Activated CD8-positive, alpha-beta T cell treated with anti-CD3 and anti-CD28 coated beads, Interleukin-2, amount 10 ng/mL, durations not matched to agents 7 days and 5 days (primary cell): ENCODE data around the gene RABEP2. TPM values are rescaled to one million over a fixed set of nuclear protein-coding genes. Genes with fewer than 3 reads are reported as not detected.
A peak's percentile ranks its signal among the peaks of the same experiment; 100 is the strongest.

ENCODE experiments used
- ATAC-seq: fragments of 150-1000 bp; cut with Tn5 transposase; one replicate; pipeline ENCODE4 v1.10.0; 2021; ENCODE audit warnings: moderate library complexity
- CTCF ChIA-PET: fragments of 350-600 bp; sonication (Branson Sonifier 250); formaldehyde crosslinking; loops from one replicate; lab custom pipeline; 2021; ENCODE audit warnings: antibody characterized with exemption; lab: Charles Lee
- POLR2A ChIA-PET: fragments of 350-600 bp; sonication (Branson Sonifier 250); formaldehyde crosslinking; loops from one replicate; lab custom pipeline; 2021; ENCODE audit warnings: antibody characterized with exemption; lab: Charles Lee
- DNase-seq: peaks from one replicate; pipeline ENCODE4 v3.0.0-alpha.2; 2020
- H3K27ac Mint-ChIP-seq: one replicate; pipeline ENCODE4 v1.8.0; 2021; ENCODE audit warnings: mild to moderate bottlenecking, mixed read lengths
- H3K27me3 Mint-ChIP-seq: one replicate; pipeline ENCODE4 v1.8.0; 2021; ENCODE audit warnings: low read depth, mixed read lengths
- H3K36me3 Mint-ChIP-seq: one replicate; pipeline ENCODE4 v1.8.0; 2021; ENCODE audit warnings: low read depth, mixed read lengths
- H3K4me1 Mint-ChIP-seq: one replicate; pipeline ENCODE4 v1.8.0; 2021; ENCODE audit warnings: low read depth, mixed read lengths
- H3K4me3 Mint-ChIP-seq: one replicate; pipeline ENCODE4 v1.8.0; 2021; ENCODE audit warnings: mild to moderate bottlenecking, mixed read lengths
- H3K9me3 Mint-ChIP-seq: one replicate; pipeline ENCODE4 v1.8.0; 2022; ENCODE audit warnings: mixed read lengths; ENCODE audit not compliant: insufficient read depth
- total RNA-seq, 2 experiments: library from RNA; stranded (reverse); gene quantifications; one replicate each; pipeline ENCODE4 v1.2.3, GENCODE V29; 2021

The RABEP2 gene
- total RNA-seq, 2 experiments from 2014 or later = 22.5 to 23.2 TPM

- DNase-seq (no peak), ATAC-seq (no peak)
- peaks cover 38% of the 10 kb centered on the region for H3K4me1 Mint-ChIP-seq
- no peaks in the 10 kb centered on the region for H3K9me3 Mint-ChIP-seq
- H3K36me3 Mint-ChIP-seq = peaks cover 10% of the 10 kb centered on the region
- peaks cover 6% of the 10 kb centered on the region for H3K27me3 Mint-ChIP-seq
- CTCF ChIA-PET = interaction anchor here (1.1 to 3.9 kb wide), 2 partner anchors 46 to 67 kb away, joined by 3 to 28 read pairs; no protein-coding TSS in a partner anchor
- H3K27ac Mint-ChIP-seq = peak within 1 kb of the TSS; percentile 83
- peak within 1 kb of the TSS; percentile 93 for H3K4me3 Mint-ChIP-seq
- POLR2A ChIA-PET = interaction anchor here (0.7 to 3.4 kb wide), 3 partner anchors 8 to 22 kb away, joined by 3 to 26 read pairs (median 4); partner anchors contain the start of gene SH2B1
These were observed 46.7 kb downstream of the RABEP2 start, which contains the start of gene ATP2A1 for GRCh38 chr16:28878083-28878926. ATP2A1 (plus strand) TSS chr16:28878488; CDS start chr16:28878672, 184 bp downstream.

- DNase-seq = no peak
- Mint-ChIP-seq H3K4me1 (peaks cover 38% of the 10 kb centered on the region), H3K27me3 (peaks cover 6% of the 10 kb centered on the region), H3K4me3 (peak overlapping the region; percentile 34), H3K27ac (no peak overlapping the region), H3K9me3 (no peaks in the 10 kb centered on the region), H3K36me3 (peaks cover 12% of the 10 kb centered on the region)
- ChIA-PET CTCF (interaction anchor here (3.9 kb wide), 1 partner anchor 67 kb away, joined by 28 read pairs; no protein-coding TSS in a partner anchor), POLR2A (no interaction called here)
- ATAC-seq = no peak
These were observed 47.4 kb downstream of the RABEP2 start for GRCh38 chr16:28877655-28878000.

- no peak overlapping the region for H3K27ac Mint-ChIP-seq
- no peaks in the 10 kb centered on the region for H3K9me3 Mint-ChIP-seq
- peaks cover 38% of the 10 kb centered on the region for H3K4me1 Mint-ChIP-seq
- POLR2A ChIA-PET = no interaction called here
- CTCF ChIA-PET = no interaction called here
- peak; percentile 36 for DNase-seq
- peaks cover 6% of the 10 kb centered on the region for H3K27me3 Mint-ChIP-seq
- peaks cover 12% of the 10 kb centered on the region for H3K36me3 Mint-ChIP-seq
- no peak for ATAC-seq
- no peak overlapping the region for H3K4me3 Mint-ChIP-seq
These were observed 47.9 kb downstream of the RABEP2 start for GRCh38 chr16:28876973-28877654.

GRCh38 chr16:28876019-28876659, 48.9 kb downstream of the RABEP2 start:
- POLR2A ChIA-PET = interaction anchor here (0.9 kb wide), 1 partner anchor 69 kb away, joined by 3 read pairs; no protein-coding TSS in a partner anchor

GRCh38 chr16:28875134-28876018, 49.7 kb downstream of the RABEP2 start:
- CTCF ChIA-PET = interaction anchor here (1.0 to 3.7 kb wide), 2 partner anchors 11 to 70 kb away, joined by 3 to 45 read pairs; no protein-coding TSS in a partner anchor
- ATAC-seq = no peak
- Mint-ChIP-seq H3K4me3 (no peak overlapping the region), H3K36me3 (peaks cover 13% of the 10 kb centered on the region), H3K27ac (no peak overlapping the region), H3K9me3 (no peaks in the 10 kb centered on the region), H3K27me3 (no peaks in the 10 kb centered on the region), H3K4me1 (peaks cover 28% of the 10 kb centered on the region)
- no peak for DNase-seq
- POLR2A ChIA-PET = interaction anchor here (0.9 kb wide), 1 partner anchor 70 kb away, joined by 3 read pairs; no protein-coding TSS in a partner anchor

More at GRCh38 chr16:28876019-28876659, 48.9 kb downstream of the RABEP2 start:
- CTCF ChIA-PET = interaction anchor here (1.0 to 3.7 kb wide), 2 partner anchors 10 to 69 kb away, joined by 3 to 45 read pairs; no protein-coding TSS in a partner anchor
- Mint-ChIP-seq H3K9me3 (no peaks in the 10 kb centered on the region), H3K4me3 (no peak overlapping the region), H3K4me1 (peaks cover 36% of the 10 kb centered on the region), H3K27ac (no peak overlapping the region), H3K36me3 (peaks cover 12% of the 10 kb centered on the region), H3K27me3 (peaks cover 4% of the 10 kb centered on the region)
- DNase-seq = no peak
- no peak for ATAC-seq

GRCh38 chr16:28874406-28874805, 50.6 kb downstream of the RABEP2 start:
- H3K27ac Mint-ChIP-seq = no peak overlapping the region
- CTCF ChIA-PET = interaction anchor here (0.8 to 3.7 kb wide), 6 partner anchors 16 to 71 kb away, joined by 3 to 45 read pairs (median 3); no protein-coding TSS in a partner anchor
- H3K9me3 Mint-ChIP-seq = no peaks in the 10 kb centered on the region

GRCh38 chr16:28873543-28874201, 51.4 kb downstream of the RABEP2 start:
- POLR2A ChIA-PET = interaction anchor here (1.6 kb wide), 1 partner anchor 10 kb away, joined by 6 read pairs; the partner anchor contains the start of gene SH2B1
- H3K36me3 Mint-ChIP-seq = peaks cover 28% of the 10 kb centered on the region

More at GRCh38 chr16:28874406-28874805, 50.6 kb downstream of the RABEP2 start:
- ATAC-seq = no peak
- H3K27me3 Mint-ChIP-seq = no peaks in the 10 kb centered on the region
- H3K4me1 Mint-ChIP-seq = peaks cover 25% of the 10 kb centered on the region
- POLR2A ChIA-PET = interaction anchor here (1.6 kb wide), 1 partner anchor 11 kb away, joined by 6 read pairs; the partner anchor contains the start of gene SH2B1
- H3K36me3 Mint-ChIP-seq = peaks cover 21% of the 10 kb centered on the region
- no peak for DNase-seq
- H3K4me3 Mint-ChIP-seq = no peak overlapping the region

DNA sequence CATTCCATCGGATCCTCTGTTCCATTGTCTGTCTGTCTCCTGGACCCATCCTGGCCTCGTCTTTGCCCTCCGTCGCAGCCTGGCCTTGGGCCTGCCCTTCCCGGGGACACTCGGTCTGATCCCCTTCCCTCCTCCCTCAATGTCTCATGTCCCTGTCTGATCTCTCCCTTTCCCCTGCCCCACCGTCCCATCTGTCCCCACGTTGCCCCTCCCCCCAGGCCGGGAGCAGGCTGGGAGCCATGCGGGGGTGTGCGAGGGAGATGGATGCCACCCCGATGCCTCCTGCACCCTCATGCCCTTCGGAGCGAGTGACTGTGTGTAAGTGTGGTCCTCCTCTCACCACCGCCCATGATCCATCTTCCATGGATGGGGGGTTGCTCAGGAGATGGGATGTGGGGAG, 52.1 kb downstream of the RABEP2 start:
- H3K36me3 Mint-ChIP-seq = peaks cover 29% of the 10 kb centered on the region
- H3K27ac Mint-ChIP-seq = no peak overlapping the region
- no peaks in the 10 kb centered on the region for H3K27me3 Mint-ChIP-seq
- no peak overlapping the region for H3K4me3 Mint-ChIP-seq
- no peak for ATAC-seq
- no peak for DNase-seq
- no peaks in the 10 kb centered on the region for H3K9me3 Mint-ChIP-seq
- H3K4me1 Mint-ChIP-seq = peaks cover 12% of the 10 kb centered on the region
- CTCF ChIA-PET = interaction anchor here (1.1 to 3.7 kb wide), 6 partner anchors 8 to 72 kb away, joined by 3 to 45 read pairs (median 5); partner anchors contain the start of genes SH2B1 and TUFM
- POLR2A ChIA-PET = interaction anchor here (1.6 kb wide), 1 partner anchor 10 kb away, joined by 6 read pairs; the partner anchor contains the start of gene SH2B1

More at GRCh38 chr16:28873543-28874201, 51.4 kb downstream of the RABEP2 start:
- DNase-seq = peak; percentile 71
- Mint-ChIP-seq H3K9me3 (no peaks in the 10 kb centered on the region), H3K27ac (no peak overlapping the region), H3K4me3 (no peak overlapping the region), H3K27me3 (no peaks in the 10 kb centered on the region), H3K4me1 (peaks cover 18% of the 10 kb centered on the region)
- ATAC-seq = peak; percentile 80
- CTCF ChIA-PET = interaction anchor here (0.8 to 3.7 kb wide), 9 partner anchors 9 to 71 kb away, joined by 3 to 45 read pairs (median 3); partner anchors contain the start of genes SH2B1 and TUFM

- H3K27me3 Mint-ChIP-seq = no peaks in the 10 kb centered on the region
- ATAC-seq (no peak), DNase-seq (no peak)
- H3K4me3 Mint-ChIP-seq = no peak overlapping the region
- peaks cover 34% of the 10 kb centered on the region for H3K36me3 Mint-ChIP-seq
- CTCF ChIA-PET = interaction anchor here (3.9 kb wide), 1 partner anchor 76 kb away, joined by 21 read pairs; no protein-coding TSS in a partner anchor
- POLR2A ChIA-PET = interaction anchor here (1.4 kb wide), 1 partner anchor 10 kb away, joined by 4 read pairs; no protein-coding TSS in a partner anchor
- H3K9me3 Mint-ChIP-seq = no peaks in the 10 kb centered on the region
- peaks cover 19% of the 10 kb centered on the region for H3K4me1 Mint-ChIP-seq
- H3K27ac Mint-ChIP-seq = no peak overlapping the region
These were observed 55.8 kb downstream of the RABEP2 start for GRCh38 chr16:28869201-28869600.
